Measurements from ENCODE around the gene ZEB2.

GRCh38 chr2:144389930-144390311, 130.0 kb downstream of the ZEB2 start:
- TF ChIP-seq POLR2A (IDR thresholded peaks at IDR 0.05) (no peak), CTCF (IDR thresholded peaks at IDR 0.05) (no peak), EP300 (IDR thresholded peaks at IDR 0.05) (no peak), POLR2AphosphoS5 (IDR thresholded peaks at IDR 0.05) (no peak)

All from stomach (tissue), 4 donors.